ENCODE data around the gene SLC4A11. TPM values are rescaled to one million over a fixed set of nuclear protein-coding genes. Genes with fewer than 3 reads are reported as not detected.

The SLC4A11 gene
- polyA plus RNA-seq, 1 donor from 2014 or later: 0.19 TPM

GRCh38 chr20:3231889-3232588 is 7.0 kb downstream of the SLC4A11 start:
- H3K79me2 ChIP-seq (replicated peaks; ENCODE audit: insufficient read depth, low read length): no peaks in the 10 kb centered on the region
- no peak overlapping the region for H3K9ac ChIP-seq (ENCODE audit: low read length)
- H3K9me2 ChIP-seq (ENCODE audit: insufficient read depth, low read length): no peaks in the 10 kb centered on the region
- no peaks in the 10 kb centered on the region for H3K9me3 ChIP-seq (ENCODE audit: low read length)
- H2AFZ ChIP-seq (ENCODE audit: low read depth, low read length): no peak overlapping the region
- no peaks in the 10 kb centered on the region for H4K20me1 ChIP-seq (ENCODE audit: insufficient read depth)
- H3F3A ChIP-seq (ENCODE audit: insufficient read depth, low read length, poor library complexity, severe bottlenecking): no peaks in the 10 kb centered on the region
- H3K4me3 ChIP-seq (ENCODE audit: low read length): no peak overlapping the region
- TF ChIP-seq SMC3 (conservative IDR thresholded peaks at IDR 0.05; ENCODE audit: poor library complexity): no peak
- no peak for TF ChIP-seq CTCF (IDR thresholded peaks at IDR 0.05; ENCODE audit: poor library complexity, severe bottlenecking)
- no peak for TF ChIP-seq POLR2AphosphoS5 (IDR thresholded peaks at IDR 0.05)
- no peak for TF ChIP-seq TAF1 (IDR thresholded peaks at IDR 0.05; ENCODE audit: low read depth)
- no peak for TF ChIP-seq EP300 (conservative IDR thresholded peaks at IDR 0.05; ENCODE audit: poor library complexity, severe bottlenecking)
- TF ChIP-seq EZH2 (IDR thresholded peaks at IDR 0.05; ENCODE audit: borderline replicate concordance, insufficient read depth, low read length, poor library complexity, severe bottlenecking): no peak
- TF ChIP-seq MXI1 (conservative IDR thresholded peaks at IDR 0.05; ENCODE audit: poor library complexity, severe bottlenecking): no peak
- TF ChIP-seq REST (IDR thresholded peaks at IDR 0.05; ENCODE audit: borderline replicate concordance): no peak
- TF ChIP-seq RAD21 (conservative IDR thresholded peaks at IDR 0.05): no peak
- H3K27ac ChIP-seq (ENCODE audit: low read length): no peak overlapping the region
- H3K27me3 ChIP-seq (ENCODE audit: insufficient read depth, low read depth, low read length): peaks cover 13% of the 10 kb centered on the region
- no peak overlapping the region for H3K4me2 ChIP-seq (ENCODE audit: low read length)
- H3K36me3 ChIP-seq (ENCODE audit: insufficient read depth, low read length): no peaks in the 10 kb centered on the region

GRCh38 chr20:3231116-3231515 is 7.9 kb downstream of the SLC4A11 start:
- H2AFZ ChIP-seq (ENCODE audit: low read depth, low read length): no peak overlapping the region
- no peaks in the 10 kb centered on the region for H3F3A ChIP-seq (ENCODE audit: insufficient read depth, low read length, poor library complexity, severe bottlenecking)

More at GRCh38 chr20:3231116-3231515, 7.9 kb downstream of the SLC4A11 start:
- Histone ChIP-seq H3K9me3 (ENCODE audit: low read length) (no peaks in the 10 kb centered on the region), H3K27ac (ENCODE audit: low read length) (no peak overlapping the region), H3K27me3 (ENCODE audit: insufficient read depth, low read depth, low read length) (peaks cover 6% of the 10 kb centered on the region), H3K9me2 (ENCODE audit: insufficient read depth, low read length) (no peaks in the 10 kb centered on the region), H3K4me2 (ENCODE audit: low read length) (no peak overlapping the region), H3K79me2 (replicated peaks; ENCODE audit: insufficient read depth, low read length) (no peaks in the 10 kb centered on the region), H4K20me1 (ENCODE audit: insufficient read depth) (no peaks in the 10 kb centered on the region), H3K4me3 (ENCODE audit: low read length) (no peak overlapping the region), H3K9ac (ENCODE audit: low read length) (no peak overlapping the region), H3K36me3 (ENCODE audit: insufficient read depth, low read length) (no peaks in the 10 kb centered on the region)
- TF ChIP-seq RAD21 (conservative IDR thresholded peaks at IDR 0.05) (no peak), EZH2 (IDR thresholded peaks at IDR 0.05; ENCODE audit: borderline replicate concordance, insufficient read depth, low read length, poor library complexity, severe bottlenecking) (no peak), EP300 (conservative IDR thresholded peaks at IDR 0.05; ENCODE audit: poor library complexity, severe bottlenecking) (no peak), REST (IDR thresholded peaks at IDR 0.05; ENCODE audit: borderline replicate concordance) (no peak), SMC3 (conservative IDR thresholded peaks at IDR 0.05; ENCODE audit: poor library complexity) (no peak), CTCF (IDR thresholded peaks at IDR 0.05; ENCODE audit: poor library complexity, severe bottlenecking) (no peak), TAF1 (IDR thresholded peaks at IDR 0.05; ENCODE audit: low read depth) (no peak), POLR2AphosphoS5 (IDR thresholded peaks at IDR 0.05) (no peak), MXI1 (conservative IDR thresholded peaks at IDR 0.05; ENCODE audit: poor library complexity, severe bottlenecking) (no peak)
